8988T (cell line): ENCODE results near the gene PDGFD.
A peak's percentile ranks its signal among the peaks of the same experiment; 100 is the strongest.

Experiments used
- DNase-seq: peaks from one replicate; pipeline ENCODE4 v3.0.0; 2011

Gene PDGFD

DNA sequence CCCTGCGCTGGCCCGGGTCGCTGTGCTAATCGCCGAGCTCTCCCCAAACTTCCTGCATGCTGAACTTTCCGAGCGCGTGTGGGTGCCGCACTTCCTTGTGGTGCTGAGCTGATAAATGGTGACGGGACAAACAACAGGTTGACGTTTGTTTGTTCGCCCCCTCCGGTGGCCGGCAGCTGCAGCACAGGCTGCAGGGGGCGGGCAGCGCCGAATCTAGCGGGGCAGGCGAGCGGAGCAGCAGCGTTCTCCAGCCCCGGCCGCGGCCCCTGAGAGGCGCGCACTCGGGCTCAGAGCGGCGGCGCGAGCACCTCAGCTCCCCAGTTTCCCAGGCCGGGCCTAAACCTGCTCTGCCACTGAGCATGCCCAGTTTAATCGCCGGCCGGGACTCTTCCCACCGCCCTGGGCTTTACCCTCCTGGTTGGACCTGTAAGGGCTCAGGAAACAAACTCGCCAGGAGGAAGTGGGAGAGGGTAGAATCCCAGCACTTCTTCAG lies at the start of gene PDGFD:
TSS of gene PDGFD (minus strand) at position 120 of the 493 bp plus-strand sequence.
- DNase-seq: peak; percentile 46

DNA sequence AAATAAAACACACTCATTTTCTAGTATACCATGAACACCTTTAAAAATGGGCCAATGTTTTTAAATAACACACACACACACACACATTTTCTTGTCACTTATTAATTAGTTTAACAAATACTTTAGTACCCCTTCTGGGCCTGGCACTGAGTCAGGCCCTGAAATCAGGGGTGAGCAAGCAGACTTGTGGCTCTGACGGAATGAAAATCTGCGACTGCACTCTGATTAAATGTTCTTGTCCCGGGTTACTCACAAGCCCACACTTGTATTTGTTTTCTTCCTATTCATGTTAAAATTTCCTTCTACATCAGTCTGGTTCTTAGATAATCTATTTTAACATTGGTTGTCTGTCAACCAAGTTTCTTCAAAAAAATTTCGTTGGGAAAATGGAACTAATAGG lies 43.0 kb upstream of the PDGFD start:
- DNase-seq: no peak

DNA sequence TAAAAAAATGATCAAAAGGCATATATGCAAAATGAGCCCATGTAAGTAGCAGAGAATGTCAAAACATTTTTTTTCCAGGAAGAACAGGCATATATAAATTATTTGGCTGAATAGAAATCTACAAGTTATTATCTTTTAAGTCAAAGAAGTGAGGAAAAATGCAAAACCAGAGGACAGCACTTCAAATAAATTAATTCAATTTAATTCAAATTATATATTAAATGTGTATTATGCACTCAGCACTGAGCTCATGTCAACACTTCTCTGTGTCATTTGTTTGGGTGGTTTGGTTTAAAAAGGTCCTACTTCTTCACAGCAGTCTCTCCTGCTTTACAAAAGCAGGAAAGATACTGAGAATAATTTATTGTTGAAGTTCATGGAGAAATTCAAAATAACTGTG lies 41.9 kb upstream of the PDGFD start:
- no peak for DNase-seq

DNA sequence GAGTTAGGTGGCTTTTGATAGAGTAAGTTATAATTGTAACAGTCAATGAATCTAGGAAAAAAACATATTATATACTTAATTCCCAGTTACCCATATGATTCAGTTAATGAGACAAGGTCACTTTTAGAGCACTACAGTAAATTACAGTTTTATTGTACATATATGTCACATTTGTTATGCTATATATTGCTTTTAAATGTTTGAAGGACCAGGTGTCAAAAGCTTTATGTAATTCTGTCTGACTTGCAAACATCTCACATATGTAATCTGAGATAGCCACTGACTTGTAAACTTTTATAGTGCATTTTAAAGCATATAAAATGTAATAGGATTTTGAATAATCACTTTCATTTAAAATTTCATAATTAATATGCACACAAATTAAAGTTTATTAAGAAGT lies 36.7 kb upstream of the PDGFD start:
- DNase-seq: no peak

DNA sequence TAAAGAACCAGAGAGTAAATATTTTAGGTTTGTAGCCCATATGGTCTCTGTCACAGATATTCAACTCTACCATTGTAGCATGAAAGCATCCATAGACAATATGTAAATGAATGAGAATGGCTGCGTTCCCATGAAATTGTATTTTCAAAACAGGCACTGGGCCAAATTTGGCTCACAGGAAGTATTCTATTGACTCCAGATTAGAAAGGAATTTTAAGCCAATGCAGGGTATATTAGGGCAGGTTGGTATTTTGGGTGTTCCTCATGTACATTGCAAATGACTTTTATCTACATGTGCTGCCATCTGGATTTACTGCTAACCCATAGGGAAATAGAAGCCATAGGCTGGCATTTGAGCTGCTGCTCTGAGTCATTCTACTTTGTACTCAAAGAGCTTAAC lies 35.1 kb upstream of the PDGFD start:
- DNase-seq: no peak

DNA sequence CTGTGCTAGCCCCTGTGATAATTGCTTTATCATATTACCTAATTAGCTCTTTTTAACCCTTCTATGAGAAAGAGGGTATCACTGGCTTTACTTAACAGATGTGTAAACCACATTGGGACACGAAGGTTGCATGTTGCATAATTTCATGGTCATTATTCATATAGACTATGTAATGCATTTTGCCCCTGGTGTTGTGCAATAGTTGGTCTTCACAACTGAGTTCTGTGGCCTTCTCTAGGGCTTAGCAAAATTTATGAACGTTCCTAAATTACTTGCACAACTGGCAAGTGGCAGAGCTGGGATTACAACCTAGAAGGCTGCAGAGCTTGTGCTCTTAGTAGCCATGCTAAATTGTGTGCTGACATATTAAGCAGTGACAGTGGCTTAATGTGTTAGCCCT lies 34.6 kb upstream of the PDGFD start:
- DNase-seq: no peak

DNA sequence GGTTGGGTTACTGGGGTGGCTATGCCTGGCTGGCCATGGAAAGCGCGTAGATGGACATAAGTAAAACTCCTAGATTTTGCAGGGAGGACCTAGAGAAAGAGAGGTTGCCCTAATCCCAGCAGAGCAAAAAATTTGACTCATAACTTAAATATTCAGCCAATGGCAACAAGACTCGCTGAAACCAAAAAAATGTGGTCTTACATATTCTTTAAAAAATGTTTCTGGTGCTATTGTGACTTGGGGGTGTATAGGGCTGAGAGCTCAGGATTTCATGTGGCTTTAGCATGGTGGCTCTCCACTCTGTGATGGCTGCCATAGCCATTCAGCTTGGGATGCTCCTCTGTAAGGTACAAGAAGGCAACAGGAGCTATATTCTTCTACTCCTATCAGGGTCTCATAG lies 27.2 kb upstream of the PDGFD start:
- DNase-seq: no peak

DNA sequence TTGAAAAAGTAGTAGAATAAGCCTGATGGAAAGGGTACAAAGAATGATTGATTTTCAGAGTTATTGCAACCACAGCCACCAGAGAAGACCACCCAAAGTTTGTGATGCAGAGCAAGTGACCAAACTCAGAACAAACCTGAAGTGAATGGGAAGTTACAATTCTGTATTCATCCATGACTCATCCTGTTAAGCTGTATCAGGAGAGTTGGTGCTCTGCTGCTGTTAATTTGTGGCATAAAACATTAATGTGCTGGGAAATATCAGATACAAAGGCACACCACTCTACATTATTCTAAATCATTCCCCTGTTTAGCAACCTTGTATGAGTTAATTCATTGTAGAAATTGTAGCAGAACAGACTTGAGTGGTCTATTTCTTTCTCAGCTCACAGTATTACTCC lies 19.6 kb upstream of the PDGFD start:
- no peak for DNase-seq

DNA sequence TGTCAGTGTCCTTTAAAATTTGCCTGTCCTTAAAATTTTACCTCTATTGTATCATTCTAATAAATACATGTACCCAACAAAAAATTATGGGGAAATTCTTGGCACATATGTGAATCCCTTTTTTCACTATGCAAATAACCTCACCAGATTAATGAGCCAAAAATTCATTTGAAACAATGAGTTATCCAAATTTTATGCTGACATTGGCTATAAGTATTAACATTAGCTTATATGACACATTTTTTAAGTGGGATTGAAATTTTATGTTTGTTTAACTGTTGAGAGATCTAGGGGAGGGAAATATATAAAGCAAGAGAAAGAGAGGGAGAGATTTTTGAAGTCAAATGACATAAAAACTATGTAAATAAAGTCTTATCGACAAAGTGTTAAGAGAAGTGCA lies 11.8 kb upstream of the PDGFD start:
- DNase-seq: no peak

DNA sequence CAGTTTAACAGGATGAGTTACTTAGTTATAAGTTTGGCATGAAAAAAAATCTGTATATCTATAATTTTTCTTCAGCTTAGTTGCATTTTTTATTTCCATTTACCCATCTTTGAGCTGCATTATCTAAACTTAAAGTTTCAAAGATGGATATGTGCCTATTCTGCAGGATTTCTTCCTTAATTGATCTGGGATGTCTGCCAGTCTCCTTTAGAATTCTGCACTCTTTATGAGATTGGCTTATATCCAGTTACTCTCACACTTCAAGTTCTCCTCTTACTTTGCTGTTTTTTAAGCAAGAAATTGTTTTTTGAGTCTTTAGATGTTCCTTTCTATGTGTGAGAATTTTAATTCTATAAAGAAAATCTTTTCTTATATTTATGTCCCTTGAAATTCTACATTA lies 5.1 kb upstream of the PDGFD start:
- no peak for DNase-seq

DNA sequence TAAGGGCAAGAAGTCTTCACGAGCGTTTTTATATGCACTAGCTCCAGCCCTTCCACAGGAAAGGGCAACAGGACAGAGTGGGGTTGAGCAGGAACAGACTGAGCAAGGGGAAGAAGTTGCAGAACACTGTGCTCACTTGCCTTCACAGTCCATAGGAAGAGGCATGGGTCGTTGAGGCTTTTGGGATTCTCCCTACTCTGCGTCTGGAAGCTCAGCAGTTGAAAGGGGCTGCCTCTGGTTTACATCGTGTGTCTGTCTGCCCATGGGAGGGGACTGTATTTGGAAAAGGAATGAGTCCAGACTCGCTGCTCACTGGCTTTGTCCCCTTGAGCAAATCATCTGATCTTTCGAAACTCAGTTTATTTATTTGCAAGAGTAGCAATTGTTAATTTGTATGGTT lies 1.1 kb upstream of the PDGFD start:
- DNase-seq: no peak

DNA sequence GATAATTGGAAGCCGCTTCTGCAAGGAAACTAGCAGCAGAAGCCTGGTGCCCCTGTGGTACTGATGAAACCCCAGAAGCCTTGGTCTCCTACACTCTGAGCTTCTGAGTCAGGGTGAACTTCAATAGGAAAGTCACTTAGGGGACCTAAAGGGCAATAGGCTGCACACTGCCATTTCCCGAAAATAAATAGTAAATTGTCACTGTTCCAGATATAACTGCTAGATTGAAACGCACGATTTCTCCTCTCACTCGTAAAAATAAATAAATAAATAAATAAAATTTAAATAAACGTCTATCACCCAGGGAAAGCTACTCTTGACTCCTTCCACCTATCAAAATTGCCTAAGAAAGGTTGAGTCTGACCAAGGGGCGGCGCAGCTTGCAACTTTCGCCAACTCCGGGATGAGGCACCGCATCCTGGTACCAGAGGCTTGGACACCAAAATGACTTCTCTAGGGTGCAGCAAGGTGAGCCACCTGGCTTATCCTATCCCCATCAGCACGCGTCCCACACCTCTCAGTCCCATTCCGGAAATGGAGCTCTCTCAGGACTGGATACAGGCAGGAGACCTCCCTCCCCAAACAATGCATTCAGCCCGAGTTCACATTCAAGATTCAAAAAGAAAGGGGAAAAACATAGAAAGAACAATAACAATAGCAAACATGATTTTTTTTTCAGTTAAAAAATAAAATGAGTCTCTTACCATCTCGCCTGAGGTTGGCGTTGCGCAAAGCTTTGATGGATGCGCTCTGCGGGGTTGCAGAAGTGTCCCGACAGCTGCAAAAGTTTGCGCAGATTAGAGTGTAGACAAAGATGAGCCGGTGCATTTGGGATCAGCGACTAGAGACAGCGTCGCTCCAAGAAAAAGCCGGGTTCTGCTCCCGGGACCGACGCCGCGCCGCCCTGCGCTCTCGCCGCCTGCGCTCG lies 583 bp downstream of the PDGFD start:
- DNase-seq: peak; percentile 14

DNA sequence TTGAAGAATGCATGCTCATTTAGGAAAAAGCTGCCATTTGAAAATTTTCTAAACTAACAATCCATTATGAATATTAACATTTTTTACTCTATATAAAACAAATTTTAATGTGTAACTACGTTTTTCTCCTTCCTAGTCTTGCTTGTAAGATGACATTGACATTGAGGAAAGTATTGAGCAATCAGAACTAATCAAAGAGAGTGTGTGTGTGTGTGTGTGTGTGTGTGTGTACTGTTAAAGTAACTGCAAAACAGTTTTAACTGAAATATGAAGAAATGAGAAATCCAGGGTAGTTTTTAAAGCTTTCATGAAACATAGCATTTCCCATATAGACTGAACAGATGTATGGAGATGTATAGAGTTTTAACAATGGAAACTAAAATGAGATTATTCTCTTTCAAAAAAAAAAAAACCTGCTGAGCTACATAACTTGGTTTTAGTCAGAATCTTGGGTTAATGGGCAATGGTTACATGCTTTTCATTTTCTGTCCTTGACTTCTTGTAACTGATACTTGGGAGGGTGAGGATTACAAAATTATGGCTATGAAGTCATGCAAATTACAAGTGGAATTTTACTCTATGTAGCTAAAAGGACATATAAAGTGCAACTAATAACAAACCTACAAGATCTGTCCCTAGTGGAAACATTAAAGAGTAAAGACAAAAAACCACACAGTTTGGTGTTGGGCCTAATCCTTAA lies 2.0 kb downstream of the PDGFD start:
- DNase-seq: no peak

DNA sequence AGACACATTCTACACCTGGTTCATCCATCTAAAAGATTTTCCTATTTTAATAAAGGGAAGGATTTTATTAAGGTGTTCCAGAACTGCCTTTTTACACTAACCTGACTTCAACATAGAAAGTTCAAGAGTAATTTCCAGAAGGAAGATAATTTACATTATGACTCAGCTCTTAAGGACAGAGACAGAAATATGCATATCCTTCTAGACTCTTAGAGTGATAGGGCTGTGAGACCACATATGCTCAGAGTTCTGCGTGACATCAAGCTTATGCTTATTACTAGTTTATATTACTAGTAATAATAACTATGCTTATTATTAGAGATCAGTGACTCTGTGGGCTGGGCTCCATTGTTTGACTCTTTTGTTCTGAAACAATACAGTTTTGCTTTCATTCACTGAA lies 4.6 kb downstream of the PDGFD start:
- DNase-seq: no peak

DNA sequence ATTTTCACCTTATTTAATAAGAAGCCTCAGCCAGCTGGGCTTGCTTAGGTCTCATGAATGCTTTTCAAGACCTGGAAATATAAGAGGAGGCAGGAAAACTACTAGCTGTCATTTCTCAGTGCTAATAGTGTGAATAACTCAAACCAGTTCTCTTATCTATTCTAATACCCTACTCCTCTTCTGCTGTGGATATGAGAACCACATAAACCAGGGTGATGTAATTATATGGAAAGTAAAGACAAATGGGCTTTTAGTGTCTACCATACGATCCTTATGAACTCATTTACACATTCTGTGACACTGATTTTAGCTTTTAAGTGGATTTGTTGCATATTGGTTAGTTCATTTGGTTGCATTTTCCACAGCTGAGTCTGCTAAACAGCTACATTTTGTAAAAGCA lies 8.6 kb downstream of the PDGFD start:
- no peak for DNase-seq

DNA sequence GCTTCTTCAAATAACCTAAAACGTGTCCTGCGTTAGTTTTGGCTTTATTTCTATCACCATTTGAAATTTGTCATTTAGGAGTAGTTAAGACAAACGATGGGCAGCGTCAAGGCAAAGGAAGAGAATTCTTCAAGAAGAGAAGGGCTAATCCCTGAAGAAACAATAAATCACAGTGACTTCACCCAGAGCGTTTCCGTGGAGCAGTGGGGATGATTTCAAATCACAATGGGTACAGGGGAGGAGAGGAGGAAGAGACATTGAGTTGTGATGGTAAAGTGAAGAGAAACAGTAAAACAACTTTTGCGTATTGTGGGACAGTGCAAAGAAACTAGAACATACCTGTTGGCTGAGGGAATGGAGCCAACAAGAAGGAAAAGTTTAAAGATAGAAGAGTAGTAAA lies 9.7 kb downstream of the PDGFD start:
- DNase-seq: no peak

DNA sequence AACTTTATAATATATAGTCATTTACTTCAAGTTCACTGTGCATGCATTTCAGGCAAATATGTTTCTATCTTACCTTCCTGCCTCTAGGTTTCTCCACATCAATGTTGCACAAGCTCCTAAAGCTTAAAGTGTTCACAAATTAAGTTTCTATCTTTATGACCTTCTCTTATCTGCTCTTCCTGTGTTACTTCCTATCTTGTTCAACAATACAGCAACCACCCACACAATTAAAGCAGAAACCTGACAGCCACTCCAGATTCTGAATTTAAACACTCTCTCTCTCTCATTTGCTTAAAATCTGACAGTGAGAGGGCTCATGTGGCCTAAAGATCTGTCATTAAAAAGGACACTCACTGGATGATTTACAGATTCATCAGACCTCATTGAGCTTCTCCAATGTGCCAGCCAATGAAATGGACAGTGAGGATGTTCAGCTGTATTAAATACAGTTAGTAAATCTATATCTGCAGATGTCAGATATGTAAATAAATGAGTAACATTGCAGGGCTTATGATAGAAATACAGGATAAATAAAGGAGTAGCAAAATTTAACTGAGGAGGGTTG lies 10.9 kb downstream of the PDGFD start:
- no peak for DNase-seq

DNA sequence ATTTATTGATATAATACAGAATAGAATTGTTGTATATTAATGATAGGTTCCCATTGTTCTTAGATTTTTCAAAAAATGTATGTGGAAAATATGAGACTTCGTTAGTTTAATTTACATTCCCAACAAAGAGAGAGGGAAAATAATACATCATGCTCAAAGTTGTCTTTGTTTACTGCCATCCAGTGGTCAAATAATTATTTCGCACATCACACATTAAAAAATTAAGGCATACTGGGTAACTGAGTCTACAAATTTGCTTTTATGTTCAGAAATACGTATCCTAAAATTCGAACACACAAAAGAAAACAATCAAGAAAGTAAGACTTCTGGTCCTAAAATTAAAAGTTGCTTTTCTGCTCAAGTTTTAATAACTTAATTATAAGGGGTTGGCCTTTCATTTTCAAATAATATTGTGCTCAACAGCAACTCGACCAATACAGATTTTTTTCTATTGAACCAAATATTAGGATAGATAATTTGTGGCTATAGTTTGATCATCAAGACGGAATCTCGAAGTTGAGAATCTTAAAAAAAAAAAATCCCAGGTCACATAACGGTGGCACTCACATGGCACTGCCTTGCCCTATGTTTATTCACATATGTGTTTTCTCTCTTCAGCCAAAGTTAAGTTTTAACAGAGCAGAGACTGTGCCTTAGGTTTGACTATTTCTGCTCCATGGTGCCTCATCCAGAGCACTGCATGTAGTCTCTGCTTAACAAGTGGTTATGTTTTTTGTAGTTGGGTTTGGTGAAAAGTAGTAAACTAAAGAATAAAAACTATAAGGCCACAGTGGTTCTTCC lies 12.3 kb downstream of the PDGFD start:
- no peak for DNase-seq

DNA sequence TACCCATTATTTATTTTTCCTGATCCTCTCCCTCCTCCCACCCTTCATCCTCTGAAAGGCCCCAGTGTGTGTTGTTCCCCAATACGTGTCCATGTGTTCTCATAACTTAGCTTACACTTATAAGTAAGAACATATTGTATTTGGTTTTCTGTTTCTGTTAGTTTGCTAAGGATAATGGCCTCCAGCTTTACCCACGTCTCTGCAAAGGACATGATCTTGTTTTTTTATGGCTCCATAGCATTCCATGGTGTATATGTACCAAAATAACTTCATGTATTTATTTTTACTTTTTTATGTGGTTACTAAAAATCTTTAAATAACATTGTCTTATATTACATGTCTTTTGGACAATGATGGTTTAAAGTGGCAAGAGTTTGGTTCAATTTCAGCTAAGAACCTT lies 15.2 kb downstream of the PDGFD start:
- no peak for DNase-seq

DNA sequence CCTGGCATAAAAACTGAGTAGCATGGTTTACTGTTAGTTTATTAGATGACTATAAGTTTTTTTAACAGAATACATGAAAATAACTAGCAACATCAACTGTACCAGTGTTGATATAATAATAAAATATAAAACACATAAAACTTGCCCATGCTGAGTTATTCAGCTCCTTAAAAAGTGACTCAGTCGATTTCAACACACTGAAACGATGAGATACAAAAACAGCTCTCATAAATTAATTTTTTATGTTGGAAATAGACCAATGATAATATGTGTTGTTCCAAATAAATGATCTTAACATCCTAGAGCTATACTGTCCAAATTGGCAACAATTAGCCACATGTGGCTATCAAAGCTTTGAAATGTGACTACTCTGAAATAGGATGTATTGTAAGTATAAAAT lies 15.9 kb downstream of the PDGFD start:
- DNase-seq: no peak

DNA sequence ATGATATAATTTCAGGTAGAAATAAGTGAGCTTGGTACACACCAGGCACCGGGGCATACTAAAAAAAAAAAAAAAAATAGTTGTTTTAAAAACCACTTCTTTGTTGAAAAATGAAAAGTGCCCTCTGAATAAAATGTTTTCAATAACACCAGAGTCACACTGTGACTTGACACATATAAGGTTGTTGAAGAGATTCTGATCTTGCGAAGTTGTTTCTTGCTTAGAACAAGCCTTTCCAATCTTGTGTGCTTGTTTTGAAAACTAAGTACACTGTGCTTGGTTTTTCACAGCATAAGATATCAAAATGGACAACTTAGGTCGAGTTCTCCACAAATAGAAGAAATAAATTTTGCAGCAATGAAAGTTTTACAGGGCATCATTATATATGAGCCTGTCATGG lies 17.0 kb downstream of the PDGFD start:
- no peak for DNase-seq

DNA sequence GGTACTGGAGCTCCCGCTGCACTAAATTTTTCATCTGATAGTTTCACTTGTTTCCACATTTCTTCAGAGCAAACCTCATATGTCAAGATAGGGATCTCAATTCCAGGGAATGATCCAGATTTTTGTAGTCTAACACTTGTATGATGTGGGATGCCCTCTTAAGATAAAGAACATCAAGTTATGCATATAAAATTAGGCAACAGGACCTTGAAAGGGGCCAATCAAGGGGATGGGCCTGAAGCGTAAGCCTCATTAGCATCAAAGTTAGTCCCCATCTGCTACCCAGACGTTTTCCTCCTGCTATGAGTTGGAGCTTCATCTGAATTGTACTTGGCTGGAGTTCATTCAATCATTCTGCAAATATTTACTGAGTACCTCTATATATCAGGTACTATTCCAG lies 17.5 kb downstream of the PDGFD start:
- DNase-seq: no peak

DNA sequence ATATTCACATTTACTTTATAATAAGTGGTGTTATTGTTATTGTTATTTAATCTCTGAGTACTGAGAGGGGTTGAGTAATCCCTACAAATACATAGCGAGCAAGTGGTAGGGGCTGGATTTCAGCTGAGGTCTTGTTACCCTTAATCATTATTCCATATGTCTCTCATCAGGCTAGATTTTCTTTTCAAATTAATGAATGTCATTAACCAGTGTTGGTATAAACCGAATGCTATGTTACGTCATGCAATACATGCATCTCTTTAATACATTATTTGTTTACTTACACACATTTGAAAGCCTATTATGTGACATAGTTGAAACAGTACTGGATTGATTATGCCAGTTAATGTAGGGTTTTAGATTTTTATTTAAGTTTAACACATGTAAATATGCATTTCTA lies 18.9 kb downstream of the PDGFD start:
- no peak for DNase-seq
